ENCODE measurements around the gene PAPSS1.

The PAPSS1 gene

DNA sequence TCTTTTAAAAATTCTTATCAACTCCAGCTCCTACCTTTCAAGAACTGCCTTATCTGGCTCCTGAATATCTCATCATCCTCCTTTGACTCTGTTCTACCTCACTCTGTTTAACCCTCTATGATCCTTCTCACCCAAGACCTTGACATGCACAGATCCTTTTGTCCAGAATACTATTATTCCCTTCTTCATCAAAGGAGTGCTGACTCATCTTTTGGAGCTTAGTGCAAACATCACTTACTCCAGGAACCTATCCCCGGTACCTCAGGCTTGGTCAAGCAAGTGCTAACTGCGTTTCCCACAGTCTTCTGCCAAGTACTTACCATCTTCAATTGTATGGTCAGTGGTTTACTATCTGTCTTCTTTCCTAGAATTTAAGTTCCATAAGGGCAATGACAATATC lies 96.0 kb downstream of the PAPSS1 start:
- TF ChIP-seq, protein P1, sequence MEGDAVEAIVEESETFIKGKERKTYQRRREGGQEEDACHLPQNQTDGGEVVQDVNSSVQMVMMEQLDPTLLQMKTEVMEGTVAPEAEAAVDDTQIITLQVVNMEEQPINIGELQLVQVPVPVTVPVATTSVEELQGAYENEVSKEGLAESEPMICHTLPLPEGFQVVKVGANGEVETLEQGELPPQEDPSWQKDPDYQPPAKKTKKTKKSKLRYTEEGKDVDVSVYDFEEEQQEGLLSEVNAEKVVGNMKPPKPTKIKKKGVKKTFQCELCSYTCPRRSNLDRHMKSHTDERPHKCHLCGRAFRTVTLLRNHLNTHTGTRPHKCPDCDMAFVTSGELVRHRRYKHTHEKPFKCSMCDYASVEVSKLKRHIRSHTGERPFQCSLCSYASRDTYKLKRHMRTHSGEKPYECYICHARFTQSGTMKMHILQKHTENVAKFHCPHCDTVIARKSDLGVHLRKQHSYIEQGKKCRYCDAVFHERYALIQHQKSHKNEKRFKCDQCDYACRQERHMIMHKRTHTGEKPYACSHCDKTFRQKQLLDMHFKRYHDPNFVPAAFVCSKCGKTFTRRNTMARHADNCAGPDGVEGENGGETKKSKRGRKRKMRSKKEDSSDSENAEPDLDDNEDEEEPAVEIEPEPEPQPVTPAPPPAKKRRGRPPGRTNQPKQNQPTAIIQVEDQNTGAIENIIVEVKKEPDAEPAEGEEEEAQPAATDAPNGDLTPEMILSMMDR (IDR thresholded peaks at IDR 0.05) = no peak

DNA sequence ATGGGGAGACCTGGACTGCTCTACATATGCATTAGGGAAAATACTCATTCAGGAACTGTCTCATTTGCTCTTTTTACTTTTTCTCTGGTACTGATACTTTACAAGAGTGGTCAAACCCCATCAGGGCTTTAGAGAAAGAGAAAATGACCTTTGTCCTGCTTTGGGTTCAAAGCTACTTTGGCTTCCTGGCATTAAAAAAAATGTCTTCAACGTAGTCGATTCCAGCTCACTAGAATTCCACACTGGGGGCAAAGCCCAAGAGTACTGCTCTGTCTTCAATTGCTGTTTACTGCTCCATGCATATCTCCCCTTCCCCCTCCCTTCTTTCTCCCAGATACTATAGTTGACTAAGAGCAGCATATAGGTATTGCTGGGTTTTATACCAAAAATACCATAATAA lies 98.0 kb downstream of the PAPSS1 start:
- TF ChIP-seq, protein P1 (IDR thresholded peaks at IDR 0.05) = no peak

DNA sequence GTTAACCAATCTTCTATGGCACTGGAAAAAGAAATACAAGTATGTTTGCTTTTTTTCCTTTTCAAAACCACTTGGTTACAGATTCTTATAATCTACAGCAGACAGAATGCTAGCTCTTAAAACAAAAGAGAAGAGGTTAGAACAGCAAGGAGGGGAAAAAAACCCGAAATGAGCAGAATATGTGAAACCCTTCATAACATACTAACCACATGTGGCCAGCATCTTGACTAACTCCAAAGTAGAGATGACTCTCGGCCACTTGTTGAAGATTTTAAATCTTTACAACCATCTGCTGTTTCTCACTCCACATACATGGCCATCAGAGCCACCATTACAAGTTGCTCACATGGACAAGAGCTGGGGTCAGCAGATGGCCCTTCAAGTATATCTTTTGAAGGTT lies 100.3 kb downstream of the PAPSS1 start:
- TF ChIP-seq, protein P1 (IDR thresholded peaks at IDR 0.05) = no peak

DNA sequence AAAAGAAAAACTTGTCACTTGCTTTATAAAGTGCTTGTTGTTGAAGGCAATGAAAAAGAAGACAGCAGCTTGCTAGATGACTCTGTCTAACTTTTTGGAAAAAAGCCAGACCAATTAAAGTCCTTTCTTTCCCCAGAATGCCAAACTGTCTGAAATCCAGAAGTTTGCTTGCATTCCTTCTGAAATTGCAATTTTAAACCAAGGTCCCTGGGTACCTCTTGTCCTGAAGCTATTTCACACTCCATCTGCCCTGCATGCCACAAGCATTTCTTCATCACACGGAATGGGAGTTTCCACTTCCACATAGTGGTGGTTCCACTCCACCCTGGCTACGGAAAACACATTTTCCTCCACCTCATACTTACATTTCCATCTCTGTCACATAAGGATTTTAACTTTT lies 101.0 kb downstream of the PAPSS1 start:
- TF ChIP-seq, protein P1 (IDR thresholded peaks at IDR 0.05) = no peak

DNA sequence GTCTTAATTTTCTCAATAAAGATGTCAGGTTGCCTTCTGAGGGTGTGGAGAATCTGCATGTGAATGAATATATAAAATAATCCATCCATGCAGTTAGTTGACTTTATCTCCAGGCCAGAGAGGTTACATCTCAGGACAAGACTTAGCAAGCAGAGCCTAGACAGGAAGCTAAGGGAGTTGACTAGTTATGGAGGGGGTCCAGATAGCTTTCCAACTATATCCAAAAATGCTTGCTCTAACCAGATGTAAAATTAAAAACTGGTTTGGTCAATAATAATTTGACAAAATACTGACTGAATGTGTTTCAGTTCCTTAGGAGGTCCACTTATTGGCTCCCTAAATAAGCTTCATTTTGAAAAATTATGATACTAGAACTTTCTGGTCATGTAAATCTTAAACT lies 101.4 kb downstream of the PAPSS1 start:
- TF ChIP-seq, protein P1 (IDR thresholded peaks at IDR 0.05) = no peak

DNA sequence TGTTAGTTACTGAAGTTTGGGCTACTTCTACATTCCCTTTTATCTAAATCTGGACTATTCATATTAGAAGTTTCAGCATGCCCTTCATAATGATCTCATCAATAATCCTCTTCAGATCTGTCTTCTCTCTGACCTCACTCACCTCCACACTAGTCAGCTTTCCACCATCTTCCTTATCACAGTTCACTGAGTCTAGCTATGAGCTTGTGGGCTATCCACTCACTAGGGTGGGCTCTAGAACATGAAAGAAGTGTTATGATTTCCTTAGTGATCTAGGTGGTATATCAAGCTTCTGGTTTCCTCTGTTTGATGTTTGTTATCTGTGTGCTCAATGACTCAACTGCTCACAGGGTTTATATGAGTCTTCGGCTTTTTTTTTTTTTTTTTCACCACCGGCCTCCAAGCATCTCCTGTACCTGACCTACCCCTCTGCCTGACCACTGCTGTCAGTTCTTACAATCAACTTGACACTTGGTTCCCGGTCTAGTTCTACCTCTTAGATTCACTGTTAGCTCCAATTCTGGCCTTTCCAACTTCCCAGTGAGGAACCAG lies 103.1 kb downstream of the PAPSS1 start:
- TF ChIP-seq, protein P1 (IDR thresholded peaks at IDR 0.05) = no peak

DNA sequence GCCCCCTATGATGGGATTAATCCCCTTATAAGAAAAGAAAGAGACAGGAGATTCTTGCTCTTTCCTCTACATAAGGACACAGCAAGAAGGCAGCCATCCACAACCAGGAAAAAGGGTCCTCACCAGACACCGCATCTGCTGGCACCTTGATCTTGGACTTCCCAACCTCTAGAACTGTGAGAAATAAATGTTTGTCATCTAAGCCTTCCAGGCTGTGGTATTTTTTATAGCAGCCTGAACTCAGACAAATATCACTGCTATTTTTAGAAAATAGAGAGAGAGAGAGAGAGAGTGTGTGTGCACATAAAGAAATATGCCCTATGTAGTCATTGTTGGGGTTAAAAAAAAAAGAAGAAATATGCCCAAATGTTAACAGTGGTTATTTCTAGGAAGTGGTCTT lies 104.2 kb downstream of the PAPSS1 start:
- TF ChIP-seq, protein P1 (IDR thresholded peaks at IDR 0.05) = no peak

DNA sequence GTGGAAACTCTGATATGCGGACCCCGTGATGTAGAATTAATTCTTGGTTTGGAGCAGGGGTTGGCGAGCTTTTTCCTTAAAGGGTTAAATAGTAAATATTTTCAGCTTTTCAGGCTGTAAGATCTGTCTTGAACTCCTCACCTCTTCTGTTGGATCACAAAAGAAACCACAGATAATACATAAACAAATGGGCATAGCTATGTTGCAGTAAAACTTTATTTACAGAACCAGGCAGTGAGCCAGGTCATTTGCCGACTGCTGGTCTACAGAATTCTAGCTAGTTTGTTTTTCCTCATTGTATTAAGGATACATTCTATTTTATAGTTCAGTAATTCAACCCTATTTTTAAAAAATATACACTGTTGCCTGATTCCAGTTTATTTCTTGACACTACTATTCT lies 116.6 kb downstream of the PAPSS1 start:
- TF ChIP-seq, protein P1 (IDR thresholded peaks at IDR 0.05) = no peak

Measured in LNCAP (cell line).